ENCODE results near the gene CCDC197.

- TF ChIP-seq CTCF (IDR thresholded peaks at IDR 0.05; ENCODE audit: insufficient read depth, low read length, poor library complexity, severe bottlenecking), result no peak
- no peak for TF ChIP-seq EZH2phosphoT487 (conservative IDR thresholded peaks at IDR 0.05; ENCODE audit: low read length)
These were observed 9.2 kb upstream of the CCDC197 start for GRCh38 chr14:93987815-93988476.

All from SU-DHL-6 (cell line).